ENCODE data around the gene SETD3. TPM values are rescaled to one million over a fixed set of nuclear protein-coding genes. Genes with fewer than 3 reads are reported as not detected.

SETD3 gene
- total RNA-seq, 1 donor from 2014 or later = 49.1 TPM

DNA sequence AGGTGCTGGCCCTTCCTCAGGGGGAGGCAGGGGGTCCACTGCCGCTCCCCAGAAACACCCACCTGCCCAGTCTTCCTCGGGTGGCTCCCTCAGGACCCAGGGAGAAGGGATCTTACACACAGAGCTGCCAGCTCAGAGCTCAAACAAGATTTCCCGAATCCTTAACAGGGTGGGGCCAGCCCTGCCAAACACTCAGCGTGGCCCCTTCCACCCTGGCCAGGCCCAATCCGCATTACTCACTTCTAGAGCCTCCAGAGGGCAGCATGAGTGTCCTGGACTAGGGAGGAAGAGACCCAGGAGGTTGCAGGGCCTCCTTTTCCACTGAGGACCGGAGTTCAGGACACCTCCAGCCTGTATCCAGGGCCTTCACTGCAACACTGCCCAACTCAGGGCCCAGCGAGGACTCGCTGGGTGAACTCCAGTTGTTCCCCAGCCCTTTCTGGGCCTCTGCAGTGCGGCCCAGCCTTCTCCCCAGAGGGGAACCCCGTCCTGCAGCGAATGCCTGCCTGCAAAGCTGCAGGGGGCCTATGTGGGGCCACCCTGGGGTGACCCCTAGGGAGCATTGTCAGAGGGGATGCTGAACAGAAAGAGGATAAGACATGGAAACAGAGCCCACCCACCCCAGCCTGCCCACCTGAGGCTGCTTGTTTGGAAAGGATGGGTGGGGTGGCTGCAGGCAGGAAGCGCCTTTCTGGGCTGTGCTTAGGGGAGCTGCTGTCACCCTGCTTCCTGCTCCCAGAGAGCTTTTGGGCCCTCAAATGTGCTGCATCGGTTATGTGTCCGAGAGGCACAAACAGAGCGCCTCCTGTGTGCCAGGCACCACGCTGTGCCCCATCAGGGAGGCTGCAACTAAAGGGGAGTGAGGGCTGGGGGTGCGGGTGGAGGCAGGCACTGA, 44.4 kb upstream of the SETD3 start:
- Mint-ChIP-seq H3K4me1 (ENCODE audit: unreplicated experiment) (peaks cover 38% of the 10 kb centered on the region), H3K4me3 (ENCODE audit: unreplicated experiment) (no peak overlapping the region), H3K27ac (ENCODE audit: unreplicated experiment) (peak overlapping the region; percentile 28), H3K36me3 (ENCODE audit: unreplicated experiment) (no peaks in the 10 kb centered on the region), H3K9me3 (ENCODE audit: unreplicated experiment) (no peaks in the 10 kb centered on the region), H3K27me3 (ENCODE audit: unreplicated experiment) (no peaks in the 10 kb centered on the region)
- DNase-seq (ENCODE audit: extremely low spot score, unreplicated experiment) = no peak
- TF ChIP-seq, protein P1, sequence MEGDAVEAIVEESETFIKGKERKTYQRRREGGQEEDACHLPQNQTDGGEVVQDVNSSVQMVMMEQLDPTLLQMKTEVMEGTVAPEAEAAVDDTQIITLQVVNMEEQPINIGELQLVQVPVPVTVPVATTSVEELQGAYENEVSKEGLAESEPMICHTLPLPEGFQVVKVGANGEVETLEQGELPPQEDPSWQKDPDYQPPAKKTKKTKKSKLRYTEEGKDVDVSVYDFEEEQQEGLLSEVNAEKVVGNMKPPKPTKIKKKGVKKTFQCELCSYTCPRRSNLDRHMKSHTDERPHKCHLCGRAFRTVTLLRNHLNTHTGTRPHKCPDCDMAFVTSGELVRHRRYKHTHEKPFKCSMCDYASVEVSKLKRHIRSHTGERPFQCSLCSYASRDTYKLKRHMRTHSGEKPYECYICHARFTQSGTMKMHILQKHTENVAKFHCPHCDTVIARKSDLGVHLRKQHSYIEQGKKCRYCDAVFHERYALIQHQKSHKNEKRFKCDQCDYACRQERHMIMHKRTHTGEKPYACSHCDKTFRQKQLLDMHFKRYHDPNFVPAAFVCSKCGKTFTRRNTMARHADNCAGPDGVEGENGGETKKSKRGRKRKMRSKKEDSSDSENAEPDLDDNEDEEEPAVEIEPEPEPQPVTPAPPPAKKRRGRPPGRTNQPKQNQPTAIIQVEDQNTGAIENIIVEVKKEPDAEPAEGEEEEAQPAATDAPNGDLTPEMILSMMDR (IDR thresholded peaks at IDR 0.05) = peak; percentile 51

DNA sequence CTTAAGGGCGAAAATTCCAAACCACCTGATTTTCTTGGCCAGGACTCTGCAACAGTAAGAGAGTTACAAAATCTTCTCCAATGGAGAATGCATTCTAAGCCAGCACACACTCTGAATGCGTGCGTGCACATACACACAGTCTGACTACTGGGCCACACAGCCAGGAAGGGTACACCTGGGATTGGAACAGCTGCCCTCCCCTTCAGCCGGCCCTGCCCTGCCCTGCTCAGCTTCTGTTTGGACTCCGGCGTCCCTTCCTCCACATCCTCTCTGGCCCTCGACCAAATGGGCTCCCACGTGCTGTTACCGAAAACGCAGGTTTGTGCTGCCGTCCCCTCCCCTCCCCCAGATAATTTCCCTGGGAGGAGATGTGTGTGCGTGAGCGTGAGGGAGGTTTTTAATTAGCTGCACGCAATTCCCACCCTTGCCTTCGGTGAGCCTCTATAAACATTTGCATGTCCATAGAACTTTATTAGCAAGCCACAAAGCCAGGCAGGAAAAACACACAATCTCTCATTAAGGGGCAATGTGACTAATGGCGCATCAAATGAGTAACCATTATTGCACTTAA, 43.5 kb upstream of the SETD3 start:
- Mint-ChIP-seq H3K4me1 (ENCODE audit: unreplicated experiment) (peaks cover 34% of the 10 kb centered on the region), H3K36me3 (ENCODE audit: unreplicated experiment) (no peaks in the 10 kb centered on the region), H3K27ac (ENCODE audit: unreplicated experiment) (no peak overlapping the region), H3K4me3 (ENCODE audit: unreplicated experiment) (no peak overlapping the region), H3K27me3 (ENCODE audit: unreplicated experiment) (no peaks in the 10 kb centered on the region), H3K9me3 (ENCODE audit: unreplicated experiment) (no peaks in the 10 kb centered on the region)
- no peak for DNase-seq (ENCODE audit: extremely low spot score, unreplicated experiment)
- TF ChIP-seq, protein P1 (IDR thresholded peaks at IDR 0.05) = no peak

DNA sequence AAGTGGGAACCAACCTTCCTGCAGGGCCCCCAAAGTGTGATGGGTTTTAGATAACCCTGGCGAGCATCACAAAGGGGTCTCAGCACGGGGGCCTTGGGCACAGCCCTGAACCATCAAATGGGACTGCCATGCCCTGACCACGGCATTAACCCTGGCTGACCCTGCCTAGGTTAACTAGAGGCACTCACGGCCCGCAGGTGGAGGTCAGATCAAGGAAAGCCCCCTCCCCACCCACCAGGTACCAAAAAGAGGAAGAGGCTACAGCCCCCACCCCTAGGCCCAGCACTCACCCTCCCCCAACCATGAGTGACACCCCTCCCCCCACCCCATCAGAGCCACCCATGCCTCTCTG, 43.0 kb upstream of the SETD3 start:
- Mint-ChIP-seq H3K4me3 (ENCODE audit: unreplicated experiment) (no peak overlapping the region), H3K9me3 (ENCODE audit: unreplicated experiment) (no peaks in the 10 kb centered on the region), H3K27ac (ENCODE audit: unreplicated experiment) (no peak overlapping the region), H3K27me3 (ENCODE audit: unreplicated experiment) (no peaks in the 10 kb centered on the region), H3K36me3 (ENCODE audit: unreplicated experiment) (no peaks in the 10 kb centered on the region), H3K4me1 (ENCODE audit: unreplicated experiment) (peaks cover 34% of the 10 kb centered on the region)
- no peak for DNase-seq (ENCODE audit: extremely low spot score, unreplicated experiment)
- TF ChIP-seq, protein P1 (IDR thresholded peaks at IDR 0.05) = no peak

DNA sequence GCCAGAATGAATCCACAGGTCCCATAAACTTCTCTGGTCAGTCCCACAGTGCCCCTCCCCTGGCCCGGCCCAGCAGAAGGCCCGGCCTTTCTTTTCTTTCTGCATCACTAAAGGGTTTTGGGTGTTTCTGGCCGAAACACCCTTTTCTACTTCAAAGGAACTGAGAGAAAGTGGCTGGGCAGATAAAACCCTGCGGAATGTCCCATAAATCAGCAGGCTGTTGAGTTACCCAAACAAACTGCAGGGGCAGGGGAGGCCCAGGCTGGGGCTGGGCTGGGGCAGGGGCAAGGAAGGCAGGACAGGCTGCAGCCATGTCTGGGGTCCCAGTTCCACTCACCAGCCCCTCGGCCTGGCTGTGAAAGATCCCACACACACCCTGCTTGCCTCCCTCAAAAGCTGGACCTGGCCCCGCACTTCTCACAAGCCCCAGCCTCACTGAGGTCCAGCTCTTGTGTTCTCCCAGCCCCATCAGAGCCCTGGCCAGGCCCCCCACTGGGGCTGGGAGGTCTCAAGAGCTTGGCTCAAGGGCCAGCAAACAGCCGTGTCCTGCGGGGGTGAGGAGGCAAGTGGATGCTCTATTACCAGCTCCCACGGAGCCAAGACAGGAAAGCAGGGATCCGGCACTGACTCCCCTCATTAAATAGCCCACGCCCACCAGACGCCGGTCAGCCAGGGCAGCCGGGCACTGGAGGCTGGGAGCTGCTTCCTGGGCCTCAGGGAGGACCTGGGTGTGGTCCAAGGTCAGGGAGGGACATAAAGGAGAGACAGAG, 42.5 kb upstream of the SETD3 start:
- Mint-ChIP-seq H3K27me3 (ENCODE audit: unreplicated experiment) (no peaks in the 10 kb centered on the region), H3K9me3 (ENCODE audit: unreplicated experiment) (no peaks in the 10 kb centered on the region), H3K36me3 (ENCODE audit: unreplicated experiment) (no peaks in the 10 kb centered on the region), H3K4me1 (ENCODE audit: unreplicated experiment) (peaks cover 32% of the 10 kb centered on the region), H3K4me3 (ENCODE audit: unreplicated experiment) (no peak overlapping the region), H3K27ac (ENCODE audit: unreplicated experiment) (no peak overlapping the region)
- no peak for DNase-seq (ENCODE audit: extremely low spot score, unreplicated experiment)
- TF ChIP-seq, protein P1 (IDR thresholded peaks at IDR 0.05) = no peak

DNA sequence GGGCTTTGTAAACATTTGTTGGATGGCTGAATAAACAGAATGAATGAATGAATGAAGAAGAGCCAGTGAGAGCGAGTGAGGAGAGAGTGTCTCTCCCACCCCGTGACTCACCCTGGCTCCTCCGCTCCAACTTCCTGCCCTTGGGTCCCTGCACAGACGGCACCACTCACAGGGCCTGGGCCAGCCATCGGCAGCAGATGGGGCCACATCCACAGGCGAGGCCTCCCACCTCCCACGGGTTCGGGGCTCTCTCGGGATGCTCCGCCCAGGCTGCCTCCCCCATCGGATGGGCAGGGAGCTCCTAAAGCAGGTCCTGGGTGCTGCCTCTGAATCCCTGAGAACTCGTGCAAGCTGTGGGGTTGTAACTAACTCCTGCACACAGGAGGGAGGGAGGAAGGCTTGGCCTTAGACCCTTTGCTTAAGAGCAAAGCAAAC, 41.8 kb upstream of the SETD3 start:
- Mint-ChIP-seq H3K27ac (ENCODE audit: unreplicated experiment) (no peak overlapping the region), H3K4me3 (ENCODE audit: unreplicated experiment) (no peak overlapping the region), H3K36me3 (ENCODE audit: unreplicated experiment) (no peaks in the 10 kb centered on the region), H3K9me3 (ENCODE audit: unreplicated experiment) (no peaks in the 10 kb centered on the region), H3K4me1 (ENCODE audit: unreplicated experiment) (peaks cover 32% of the 10 kb centered on the region), H3K27me3 (ENCODE audit: unreplicated experiment) (no peaks in the 10 kb centered on the region)
- TF ChIP-seq, protein P1 (IDR thresholded peaks at IDR 0.05) = no peak
- no peak for DNase-seq (ENCODE audit: extremely low spot score, unreplicated experiment)
